HEK293 (cell line): ENCODE data around the gene SUCO.

Experiments used
- MZF1 ChIP-seq: fragments of 450-650 bp; formaldehyde crosslinking; IDR thresholded peaks from 2 replicates; pipeline ENCODE4 v1.5.1; 2017; ENCODE audit warnings: missing biosample characterization, missing genetic modification characterization, borderline replicate concordance
- SP2 ChIP-seq: fragments of 450-650 bp; formaldehyde crosslinking; IDR thresholded peaks from 2 replicates; pipeline ENCODE4 v1.5.1; 2016; ENCODE audit warnings: missing biosample characterization, missing genetic modification characterization
- ZBTB1 ChIP-seq: fragments of 450-650 bp; formaldehyde crosslinking; IDR thresholded peaks from 2 replicates; pipeline ENCODE4 v1.5.1; 2016; ENCODE audit warnings: missing biosample characterization, missing genetic modification characterization
- ZNF548 ChIP-seq: fragments of 450-650 bp; formaldehyde crosslinking; IDR thresholded peaks from 2 replicates; pipeline ENCODE4 v1.5.1; 2016; ENCODE audit warnings: missing biosample characterization, missing genetic modification characterization
- TF ChIP-seq, protein P1 (sequence below): fragments of 450-650 bp; formaldehyde crosslinking; IDR thresholded peaks from 2 replicates; pipeline ENCODE4 v1.5.1; 2016; ENCODE audit warnings: missing biosample characterization, missing genetic modification characterization
- TF ChIP-seq, protein P2 (sequence below): sonication (generic); formaldehyde crosslinking; IDR thresholded peaks from 2 replicates; pipeline ENCODE4 v1.8.1; 2022; ENCODE audit warnings: mild to moderate bottlenecking, moderate library complexity, missing genetic modification reagents

DNA sequence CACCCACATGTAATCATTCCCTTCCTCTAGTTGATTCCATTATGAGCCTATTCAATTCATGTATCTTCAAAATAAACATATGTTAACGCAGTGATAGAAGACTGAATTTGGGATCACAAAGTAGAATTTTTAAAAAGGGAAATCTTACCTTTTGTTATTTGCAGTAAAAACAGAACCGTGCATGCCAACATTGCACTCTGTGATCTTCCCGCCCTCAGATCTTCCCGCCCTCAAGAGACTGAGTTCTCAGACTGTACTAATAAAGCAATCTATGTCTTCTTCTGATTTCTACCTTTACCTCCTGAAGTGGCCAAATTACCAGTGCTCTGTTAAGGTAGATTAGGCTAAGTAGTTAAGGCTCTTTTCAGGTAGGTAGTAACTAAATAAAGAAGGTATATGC is 3.6 kb upstream of the SUCO start:
- TF ChIP-seq, protein P1, sequence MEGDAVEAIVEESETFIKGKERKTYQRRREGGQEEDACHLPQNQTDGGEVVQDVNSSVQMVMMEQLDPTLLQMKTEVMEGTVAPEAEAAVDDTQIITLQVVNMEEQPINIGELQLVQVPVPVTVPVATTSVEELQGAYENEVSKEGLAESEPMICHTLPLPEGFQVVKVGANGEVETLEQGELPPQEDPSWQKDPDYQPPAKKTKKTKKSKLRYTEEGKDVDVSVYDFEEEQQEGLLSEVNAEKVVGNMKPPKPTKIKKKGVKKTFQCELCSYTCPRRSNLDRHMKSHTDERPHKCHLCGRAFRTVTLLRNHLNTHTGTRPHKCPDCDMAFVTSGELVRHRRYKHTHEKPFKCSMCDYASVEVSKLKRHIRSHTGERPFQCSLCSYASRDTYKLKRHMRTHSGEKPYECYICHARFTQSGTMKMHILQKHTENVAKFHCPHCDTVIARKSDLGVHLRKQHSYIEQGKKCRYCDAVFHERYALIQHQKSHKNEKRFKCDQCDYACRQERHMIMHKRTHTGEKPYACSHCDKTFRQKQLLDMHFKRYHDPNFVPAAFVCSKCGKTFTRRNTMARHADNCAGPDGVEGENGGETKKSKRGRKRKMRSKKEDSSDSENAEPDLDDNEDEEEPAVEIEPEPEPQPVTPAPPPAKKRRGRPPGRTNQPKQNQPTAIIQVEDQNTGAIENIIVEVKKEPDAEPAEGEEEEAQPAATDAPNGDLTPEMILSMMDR (tag by site-specific recombination) = no peak
- TF ChIP-seq ZNF548 (tag by site-specific recombination) (no peak), MZF1 (tag by site-specific recombination) (no peak), ZBTB1 (tag by site-specific recombination) (no peak), SP2 (tag by site-specific recombination) (no peak)
- TF ChIP-seq, protein P2, sequence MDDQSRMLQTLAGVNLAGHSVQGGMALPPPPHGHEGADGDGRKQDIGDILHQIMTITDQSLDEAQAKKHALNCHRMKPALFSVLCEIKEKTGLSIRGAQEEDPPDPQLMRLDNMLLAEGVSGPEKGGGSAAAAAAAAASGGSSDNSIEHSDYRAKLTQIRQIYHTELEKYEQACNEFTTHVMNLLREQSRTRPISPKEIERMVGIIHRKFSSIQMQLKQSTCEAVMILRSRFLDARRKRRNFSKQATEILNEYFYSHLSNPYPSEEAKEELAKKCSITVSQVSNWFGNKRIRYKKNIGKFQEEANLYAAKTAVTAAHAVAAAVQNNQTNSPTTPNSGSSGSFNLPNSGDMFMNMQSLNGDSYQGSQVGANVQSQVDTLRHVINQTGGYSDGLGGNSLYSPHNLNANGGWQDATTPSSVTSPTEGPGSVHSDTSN (CRISPR knock-in tag) = no peak
